Activated CD8-positive, alpha-beta memory T cell treated with anti-CD3 and anti-CD28 coated beads, Interleukin-2, amount 50 U/mL, for 1 hour (primary cell): ENCODE results near the gene ABCC3.

Experiments used
- DNase-seq: peaks from one replicate; pipeline ENCODE4 v3.0.0-alpha.2; 2020; ENCODE audit errors: extremely low read depth

Gene ABCC3

DNA sequence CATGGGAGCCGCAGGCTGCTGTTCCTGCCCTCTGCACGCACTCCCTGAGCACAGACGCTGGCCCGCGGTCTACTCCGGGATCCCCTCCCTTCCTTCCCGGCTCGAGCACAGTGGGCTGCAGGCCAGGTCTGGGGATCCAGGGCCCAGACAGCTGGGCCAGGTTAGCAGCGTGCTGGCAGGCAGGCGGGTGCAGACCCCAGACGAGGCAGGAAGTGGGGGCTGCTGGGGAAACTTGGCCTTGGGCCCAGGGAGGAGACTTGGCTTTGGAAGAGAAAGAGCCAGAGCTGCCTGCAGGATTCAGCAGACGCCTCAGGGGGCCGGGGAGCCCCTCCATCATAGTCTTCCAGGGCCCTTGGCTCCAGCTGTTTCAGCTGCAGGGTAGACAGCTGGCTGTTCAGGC, 30.2 kb upstream of the ABCC3 start:
- DNase-seq = no peak

DNA sequence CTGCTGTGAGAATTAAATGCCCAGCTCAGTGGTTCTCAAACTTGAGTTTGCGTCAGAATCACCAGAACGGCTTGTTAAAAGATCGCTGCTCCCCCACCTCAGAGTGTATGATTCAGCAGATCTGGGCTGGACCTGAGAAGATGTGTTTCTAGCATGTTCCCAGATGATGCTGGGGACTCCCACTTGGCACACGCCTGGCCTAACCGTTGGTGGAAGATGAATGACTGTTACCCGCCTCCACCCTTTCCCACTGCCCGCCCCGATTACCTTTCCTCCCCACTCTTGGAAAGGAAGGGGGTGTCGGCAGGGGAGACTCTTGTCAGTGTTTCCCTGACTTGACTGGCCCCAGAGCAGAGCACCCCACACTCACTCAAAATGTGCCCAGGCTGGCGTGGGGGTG, 29.3 kb upstream of the ABCC3 start:
- no peak for DNase-seq

DNA sequence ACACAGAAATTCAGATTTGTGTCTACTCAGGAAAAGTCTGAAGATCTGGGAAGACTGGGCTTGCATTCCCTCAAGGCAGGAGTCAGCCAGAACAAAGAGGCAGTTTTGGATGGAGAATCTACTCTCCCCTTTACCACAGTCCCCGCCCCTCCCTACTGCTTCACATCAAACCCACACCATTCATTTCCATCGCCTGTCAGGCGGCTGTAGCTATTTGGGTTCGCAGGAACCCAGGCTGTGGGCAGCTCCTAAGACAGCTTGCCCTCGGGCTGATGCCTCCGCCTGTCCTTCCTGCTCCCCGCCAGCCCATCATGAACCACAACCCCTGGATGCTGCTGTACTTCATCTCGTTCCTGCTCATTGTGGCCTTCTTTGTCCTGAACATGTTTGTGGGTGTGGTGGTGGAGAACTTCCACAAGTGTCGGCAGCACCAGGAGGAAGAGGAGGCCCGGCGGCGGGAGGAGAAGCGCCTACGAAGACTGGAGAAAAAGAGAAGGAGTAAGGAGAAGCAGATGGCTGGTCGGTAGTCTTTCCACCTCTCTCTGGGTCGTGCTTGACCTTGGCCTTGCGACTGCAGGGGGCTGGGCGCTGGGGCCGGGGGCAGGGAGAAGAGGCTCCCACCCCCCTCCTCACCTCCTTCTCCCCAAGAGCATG, 27.0 kb upstream of the ABCC3 start:
- DNase-seq = no peak

DNA sequence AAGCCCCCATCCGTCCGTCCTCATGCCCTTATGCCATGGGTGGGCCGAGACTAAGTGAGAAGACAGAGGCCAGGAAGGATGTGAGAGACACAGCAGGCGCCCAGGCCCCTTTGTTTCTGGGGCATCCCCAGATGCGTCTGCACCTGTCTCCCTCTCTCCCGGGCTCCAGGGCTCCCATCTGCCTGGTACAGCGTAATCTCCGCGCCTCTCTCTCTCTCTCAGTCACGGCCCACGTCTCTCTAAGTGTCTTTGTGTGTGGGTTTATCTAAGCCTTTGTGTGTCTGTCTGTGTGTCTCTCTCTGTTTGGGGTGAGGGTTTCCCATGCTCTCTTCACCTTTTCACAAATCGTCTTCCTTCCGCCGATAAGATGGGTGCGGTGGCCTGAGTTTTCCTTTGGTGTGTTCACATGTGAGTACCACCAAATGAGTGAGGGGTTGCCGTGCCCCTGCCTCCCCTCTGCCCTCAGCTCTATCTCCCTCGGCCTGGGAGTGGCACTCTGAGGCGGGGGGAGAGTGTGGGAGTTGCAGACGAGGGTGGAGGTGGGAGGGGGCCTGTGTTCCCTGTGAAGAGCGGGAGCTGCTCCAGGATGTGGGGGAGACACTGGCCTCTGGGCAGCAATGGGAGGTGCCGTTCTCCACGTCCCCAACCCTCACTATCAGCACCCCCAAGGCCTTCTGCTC, 25.8 kb upstream of the ABCC3 start:
- no peak for DNase-seq

DNA sequence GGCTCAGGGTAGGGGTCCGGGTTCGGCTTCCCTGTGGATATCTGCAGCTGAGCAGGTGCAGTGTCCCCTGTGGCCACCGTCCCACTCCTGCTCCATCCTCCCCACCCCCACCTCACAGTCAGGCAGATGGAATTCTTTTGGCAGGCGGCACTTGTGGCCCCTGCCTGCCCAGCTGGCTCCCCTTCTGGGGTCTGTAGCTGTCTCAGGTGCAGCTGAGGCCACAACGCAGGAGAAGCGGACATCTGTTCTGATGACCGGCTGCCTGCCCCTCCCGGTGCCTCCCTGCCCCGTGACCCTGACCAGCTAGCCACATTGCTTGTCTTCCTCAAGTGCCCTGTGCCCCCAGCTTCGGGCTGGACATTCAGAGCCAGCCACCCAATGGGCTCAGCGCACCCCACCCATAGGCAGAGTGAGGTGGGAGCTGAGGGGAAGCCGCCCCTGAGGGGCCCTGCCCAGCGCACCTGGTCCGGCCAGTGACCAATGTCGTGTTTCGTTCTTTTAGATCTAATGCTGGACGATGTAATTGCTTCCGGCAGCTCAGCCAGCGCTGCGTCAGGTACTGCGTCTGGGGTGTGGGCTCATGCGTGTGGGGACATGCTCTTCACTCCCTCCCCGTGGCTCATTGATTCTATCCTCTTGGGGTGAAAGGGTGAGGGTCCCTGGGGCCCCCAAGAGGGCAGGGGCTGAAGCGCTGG, 25.2 kb upstream of the ABCC3 start:
- no peak for DNase-seq

DNA sequence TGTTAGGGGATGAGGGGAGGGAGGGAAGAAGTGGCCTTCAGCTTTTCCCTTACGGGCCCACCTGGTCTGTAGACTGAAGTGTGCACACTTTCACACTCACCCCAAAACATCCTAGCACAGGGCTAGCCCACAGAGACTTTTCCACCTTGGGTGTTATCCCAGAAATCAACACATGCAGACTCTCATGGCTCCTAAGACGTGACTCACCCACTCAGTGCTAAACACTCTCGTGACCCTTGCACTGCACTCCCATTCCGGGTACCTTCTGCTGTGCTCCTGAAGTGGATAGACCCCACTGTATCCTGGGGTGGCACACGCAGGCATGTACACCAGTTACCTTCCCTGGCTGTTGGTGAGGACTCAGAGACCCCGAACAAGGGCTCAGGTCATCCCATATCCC, 23.0 kb upstream of the ABCC3 start:
- no peak for DNase-seq

DNA sequence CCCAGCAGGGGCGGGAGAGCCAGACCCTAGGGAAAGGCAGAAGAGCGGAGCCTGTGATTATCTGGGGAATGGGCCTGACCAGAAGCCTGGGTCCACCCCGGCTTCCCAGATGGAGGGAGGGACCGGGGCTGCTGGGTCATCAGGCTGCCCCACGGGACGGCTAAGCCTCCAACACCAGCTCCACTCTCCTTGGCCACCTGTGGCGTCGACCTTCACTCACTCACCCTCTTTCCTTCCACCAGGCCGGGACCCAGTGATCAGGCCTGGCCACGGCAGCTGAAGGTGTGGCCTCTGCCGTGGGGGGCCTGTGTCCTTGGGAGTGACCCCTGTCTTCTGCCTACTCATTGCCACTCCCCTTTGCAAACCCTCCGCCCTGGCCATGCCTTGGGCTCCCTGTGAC, 22.4 kb upstream of the ABCC3 start:
- no peak for DNase-seq

DNA sequence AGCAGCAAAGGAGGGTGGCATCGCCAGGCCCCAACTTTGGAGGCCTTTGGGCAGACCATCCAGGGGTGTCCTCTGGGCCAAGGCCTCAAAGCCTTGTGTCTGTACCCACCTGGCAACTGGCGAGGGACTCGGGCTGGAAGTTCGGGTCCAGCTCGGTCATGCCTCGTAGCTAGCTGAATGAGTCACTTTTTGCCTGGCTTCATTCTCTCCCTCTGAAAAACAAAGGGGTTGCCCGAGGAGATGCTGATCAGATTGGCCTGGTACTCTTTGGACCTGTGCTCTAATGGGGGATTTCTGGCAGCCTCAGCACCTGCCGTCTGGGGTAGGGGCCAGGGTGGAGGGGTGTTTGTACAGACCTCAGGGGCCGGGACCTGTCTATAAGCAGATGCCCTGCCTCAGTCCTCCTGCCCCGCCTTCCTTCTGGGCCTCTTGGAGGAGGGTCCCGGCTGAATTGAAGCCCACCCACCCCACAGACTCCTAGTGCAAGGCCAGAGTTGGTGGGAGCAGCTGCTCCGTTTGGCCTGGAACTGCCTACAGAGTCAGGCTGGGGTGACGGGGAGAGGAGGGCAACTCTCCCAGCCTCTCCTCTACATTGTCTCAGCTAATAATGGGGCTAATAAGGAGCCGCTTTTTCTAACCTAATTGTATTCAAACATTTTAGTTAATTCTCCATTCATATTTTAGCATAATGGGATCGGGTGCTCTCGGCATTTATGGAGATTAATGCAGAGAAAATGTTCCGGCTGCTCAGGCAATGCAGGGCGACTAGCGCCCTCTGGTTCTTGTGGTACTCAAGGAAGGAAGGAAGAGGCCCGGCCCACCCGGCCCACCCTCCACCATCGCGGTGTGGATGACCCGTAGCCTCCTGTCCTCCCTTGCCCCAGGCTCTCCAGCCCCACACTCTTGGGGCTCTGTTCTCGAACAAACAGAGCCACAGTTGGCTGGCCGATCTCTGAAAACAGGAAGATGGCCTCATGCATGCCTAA, 21.4 kb upstream of the ABCC3 start:
- no peak for DNase-seq

DNA sequence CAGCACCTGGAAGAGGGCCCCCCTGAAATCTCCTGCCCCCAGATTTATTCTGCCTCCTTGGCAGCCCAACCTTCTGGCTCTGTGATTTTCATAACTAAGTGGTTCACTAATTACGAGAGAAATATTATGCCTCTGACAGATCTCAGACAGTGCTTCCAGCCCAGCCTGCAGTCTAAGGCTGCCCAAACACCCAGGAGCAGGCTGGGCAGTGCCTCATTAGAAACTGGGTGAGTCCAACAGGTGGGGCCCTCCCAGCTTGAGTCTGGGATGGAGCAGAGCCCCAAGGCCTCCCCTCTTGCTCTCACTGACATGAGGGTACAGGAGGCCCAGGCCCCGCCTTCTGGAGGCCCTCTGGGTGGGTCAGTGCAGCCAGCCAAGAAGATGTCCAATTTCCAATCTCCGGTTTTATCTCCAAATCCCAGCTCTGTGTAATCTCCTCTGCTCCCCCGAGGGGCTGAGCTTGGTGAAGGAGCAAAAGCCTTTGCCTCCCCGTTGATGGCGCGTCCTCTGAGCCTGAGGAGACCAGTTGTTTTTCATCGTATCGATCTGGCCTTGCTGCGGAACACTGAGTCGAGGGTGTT, 20.1 kb upstream of the ABCC3 start:
- no peak for DNase-seq

DNA sequence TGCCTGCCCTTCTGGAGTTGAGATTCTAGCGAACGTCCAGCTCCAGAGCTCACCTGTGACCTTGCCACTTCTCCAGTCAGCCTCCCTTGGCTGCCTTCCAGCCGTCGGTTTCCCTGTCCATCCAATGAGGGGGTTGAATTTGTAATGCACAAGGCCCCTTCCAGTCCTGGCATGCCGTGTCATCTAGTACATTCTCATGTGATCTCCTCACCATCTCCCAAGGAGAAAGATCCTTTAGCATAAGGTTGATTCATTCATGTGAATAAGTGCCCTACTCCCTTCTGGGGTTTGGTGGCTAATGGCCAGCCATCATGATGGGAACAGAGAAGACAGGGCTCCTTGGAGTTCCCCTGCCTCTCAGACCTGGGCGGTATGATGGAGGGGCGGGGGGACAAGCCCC, 18.9 kb upstream of the ABCC3 start:
- DNase-seq = no peak

DNA sequence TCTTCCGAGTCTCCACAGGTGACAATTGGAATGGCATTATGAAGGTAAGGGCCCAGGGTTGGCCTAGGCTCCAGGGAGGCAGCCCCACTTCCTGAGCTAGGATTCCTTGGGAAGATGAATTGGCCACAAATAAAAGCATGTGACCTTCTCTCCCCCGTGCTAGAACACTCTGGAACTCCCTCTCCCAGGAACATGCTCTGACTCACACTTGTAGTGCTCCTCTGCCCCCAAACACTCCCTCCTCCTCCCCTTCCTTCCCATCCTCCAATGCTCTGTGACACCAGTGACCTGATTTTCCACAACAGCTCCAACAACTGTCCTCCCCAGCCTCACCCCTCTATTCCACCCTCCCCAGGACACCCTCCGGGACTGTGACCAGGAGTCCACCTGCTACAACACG, 16.4 kb upstream of the ABCC3 start:
- DNase-seq = no peak

DNA sequence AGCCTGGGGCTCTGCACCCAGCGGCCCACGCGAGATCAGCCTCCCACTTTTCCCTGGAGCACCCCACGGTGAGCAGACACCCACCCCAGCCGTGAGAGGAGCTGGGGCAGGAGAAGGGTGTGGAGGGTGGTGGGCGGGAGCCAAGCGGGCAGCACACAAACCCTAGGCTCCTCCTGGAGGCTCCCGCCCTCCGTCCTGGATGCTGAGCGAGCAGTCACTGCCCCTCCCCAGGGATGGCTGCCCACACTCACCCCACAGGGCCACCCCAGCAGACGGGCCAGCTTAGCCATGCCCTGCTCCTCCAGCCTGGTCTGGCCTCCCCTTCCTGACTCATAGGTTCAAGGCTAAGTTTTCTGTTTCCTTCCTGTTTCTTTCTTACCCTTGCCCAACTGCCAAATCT, 15.7 kb upstream of the ABCC3 start:
- no peak for DNase-seq

DNA sequence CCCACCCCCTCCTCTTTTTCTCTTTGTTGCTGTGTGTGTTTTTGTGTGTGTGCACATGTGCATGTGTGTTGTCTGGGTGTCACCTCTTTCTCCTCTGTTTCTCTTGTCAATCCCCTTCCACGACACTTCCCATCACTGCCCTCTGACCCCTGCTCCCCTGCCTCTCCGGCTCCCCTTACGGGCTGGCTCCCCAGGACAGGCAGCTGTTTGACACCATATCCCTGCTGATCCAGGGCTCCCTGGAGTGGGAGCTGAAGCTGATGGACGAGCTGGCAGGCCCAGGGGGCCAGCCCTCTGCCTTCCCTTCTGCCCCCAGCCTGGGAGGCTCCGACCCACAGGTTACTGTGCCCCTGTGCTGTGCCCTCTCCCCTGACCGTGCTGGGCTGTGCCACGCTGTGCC, 15.2 kb upstream of the ABCC3 start:
- DNase-seq = no peak

DNA sequence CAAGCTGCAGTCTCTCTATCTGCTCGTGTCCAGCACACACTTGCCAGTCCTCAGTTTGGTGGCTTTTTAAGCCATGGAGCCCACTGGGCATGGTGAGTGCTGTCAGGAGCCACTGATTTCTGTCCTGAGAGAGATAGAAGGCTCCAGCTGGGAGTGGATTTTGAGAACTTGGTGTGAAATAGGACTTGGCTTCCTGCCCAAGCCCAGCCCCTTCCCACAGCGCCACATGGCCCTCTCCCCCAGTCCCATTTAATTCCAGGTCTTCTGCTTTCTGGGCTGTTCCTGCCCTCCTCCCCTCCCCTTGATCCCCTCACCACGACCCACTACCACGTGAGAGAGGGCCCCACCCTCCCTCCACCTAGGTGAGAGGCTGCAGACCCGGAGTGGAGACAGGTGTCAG, 14.4 kb upstream of the ABCC3 start:
- no peak for DNase-seq

DNA sequence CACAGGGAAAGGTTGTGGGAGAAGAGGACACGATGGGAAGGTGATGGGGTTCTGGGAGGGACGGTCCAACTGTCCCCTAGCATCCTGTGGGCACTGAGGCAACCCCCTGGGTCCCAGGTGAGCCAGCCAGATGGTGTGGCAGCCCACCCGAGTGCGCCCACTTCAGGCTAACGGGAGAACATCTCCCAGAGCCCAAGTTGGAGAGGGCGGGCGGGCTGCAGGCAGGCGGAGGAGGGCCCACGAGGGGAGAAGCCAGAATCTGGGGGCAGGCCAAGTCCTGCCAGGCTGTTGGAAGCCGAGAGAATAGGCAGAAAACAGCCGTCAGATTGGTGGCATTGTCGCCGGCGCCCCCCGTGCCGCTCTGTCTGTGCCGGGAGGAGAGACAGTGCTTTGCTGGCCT, 13.8 kb upstream of the ABCC3 start:
- DNase-seq = no peak

DNA sequence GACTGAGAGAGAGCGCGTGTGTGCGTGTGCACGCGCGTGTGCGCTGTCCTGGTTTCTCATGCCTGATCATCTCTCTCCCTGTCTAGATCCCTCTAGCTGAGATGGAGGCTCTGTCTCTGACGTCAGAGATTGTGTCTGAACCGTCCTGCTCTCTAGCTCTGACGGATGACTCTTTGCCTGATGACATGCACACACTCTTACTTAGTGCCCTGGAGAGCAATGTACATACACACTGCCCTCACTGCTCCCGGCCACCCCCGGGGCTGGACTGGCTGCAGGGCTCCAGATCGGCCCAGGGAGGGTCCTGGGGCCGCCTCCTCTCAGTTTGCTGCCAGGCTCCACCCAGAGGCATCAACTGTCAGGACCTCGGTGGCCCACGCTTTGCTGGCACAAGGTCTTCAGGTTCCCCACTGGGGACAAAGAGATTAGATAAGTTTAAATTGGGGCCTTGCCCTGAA, 13.1 kb upstream of the ABCC3 start:
- DNase-seq = no peak

DNA sequence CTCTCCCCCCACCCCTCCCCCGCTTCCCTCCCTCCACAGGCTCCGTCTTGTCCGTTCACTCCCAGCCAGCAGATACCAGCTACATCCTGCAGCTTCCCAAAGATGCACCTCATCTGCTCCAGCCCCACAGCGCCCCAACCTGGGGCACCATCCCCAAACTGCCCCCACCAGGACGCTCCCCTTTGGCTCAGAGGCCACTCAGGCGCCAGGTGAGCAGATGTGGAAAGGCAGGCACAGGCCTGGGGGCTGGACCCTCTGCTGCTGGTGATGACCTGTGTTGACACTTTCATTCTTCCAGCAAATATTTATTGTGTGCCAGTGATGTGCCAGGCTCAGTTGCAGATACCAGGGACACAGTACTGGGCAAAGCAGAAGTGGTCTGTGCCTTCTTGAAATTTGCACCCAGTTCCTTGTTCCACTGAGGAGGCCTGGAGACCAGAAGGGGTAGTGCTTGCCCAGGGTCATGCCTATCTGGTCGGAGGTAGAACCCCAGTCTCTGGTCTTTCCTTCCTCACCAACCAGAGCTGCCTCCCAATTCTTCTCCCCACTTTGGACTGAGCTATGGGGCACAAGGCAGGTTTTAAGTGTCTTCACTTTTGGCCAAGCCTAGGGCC, 10.3 kb upstream of the ABCC3 start:
- DNase-seq = no peak

DNA sequence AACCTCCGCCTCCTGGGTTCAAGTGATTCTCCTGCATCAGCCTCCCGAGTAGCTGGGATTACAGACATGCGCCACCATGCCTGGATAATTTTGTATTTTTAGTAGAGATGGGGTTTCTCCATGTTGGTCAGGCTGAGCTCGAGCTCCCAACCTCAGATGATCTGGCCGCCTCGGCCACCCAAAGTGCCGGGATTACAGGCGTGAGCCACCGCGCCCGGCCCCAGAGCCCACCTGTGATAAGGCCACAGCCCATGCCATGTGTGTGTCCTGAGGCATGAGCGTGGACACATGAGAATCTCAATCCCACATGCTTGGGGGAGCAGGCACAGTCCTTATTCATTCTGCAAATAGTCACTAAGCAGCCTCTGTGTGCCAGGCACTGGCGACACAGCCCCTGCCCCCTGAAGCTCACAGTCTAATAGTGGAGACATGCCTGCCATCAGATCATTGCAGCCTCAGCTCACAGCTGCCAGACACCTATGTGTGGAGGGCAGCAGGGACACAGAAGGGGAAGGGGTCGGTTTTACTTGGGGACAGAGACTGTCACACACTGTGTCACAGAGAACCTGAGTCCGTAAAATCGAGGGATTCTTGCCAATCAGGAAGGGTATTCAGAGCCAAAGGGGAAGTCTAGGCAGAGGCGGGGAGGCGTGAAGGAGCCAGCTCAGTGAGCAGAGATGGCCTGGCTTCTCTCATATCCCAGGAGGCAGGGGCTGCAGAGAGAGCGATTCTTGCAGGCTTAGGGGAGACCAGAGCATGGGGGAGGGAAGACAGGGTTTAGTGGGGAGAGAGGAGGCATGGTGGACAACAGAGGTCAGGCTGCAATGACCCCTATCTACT, 9.4 kb upstream of the ABCC3 start:
- DNase-seq = no peak

DNA sequence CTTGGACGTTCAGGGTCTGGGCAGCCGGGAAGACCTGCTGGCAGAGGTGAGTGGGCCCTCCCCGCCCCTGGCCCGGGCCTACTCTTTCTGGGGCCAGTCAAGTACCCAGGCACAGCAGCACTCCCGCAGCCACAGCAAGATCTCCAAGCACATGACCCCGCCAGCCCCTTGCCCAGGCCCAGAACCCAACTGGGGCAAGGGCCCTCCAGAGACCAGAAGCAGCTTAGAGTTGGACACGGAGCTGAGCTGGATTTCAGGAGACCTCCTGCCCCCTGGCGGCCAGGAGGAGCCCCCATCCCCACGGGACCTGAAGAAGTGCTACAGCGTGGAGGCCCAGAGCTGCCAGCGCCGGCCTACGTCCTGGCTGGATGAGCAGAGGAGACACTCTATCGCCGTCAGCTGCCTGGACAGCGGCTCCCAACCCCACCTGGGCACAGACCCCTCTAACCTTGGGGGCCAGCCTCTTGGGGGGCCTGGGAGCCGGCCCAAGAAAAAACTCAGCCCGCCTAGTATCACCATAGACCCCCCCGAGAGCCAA, 8.6 kb upstream of the ABCC3 start:
- peak; percentile 22 for DNase-seq
